IMR-90 (cell line): ENCODE data around the gene XPR1. TPM values are rescaled to one million over a fixed set of nuclear protein-coding genes. Genes with fewer than 3 reads are reported as not detected.

Experiments
- ATAC-seq: fragments of 200-7000 bp; cut with Tn5 transposase; 2 replicates; pipeline ENCODE4 v1.9.1; 2020; ENCODE audit warnings: low read depth, mild to moderate bottlenecking, moderate library complexity
- BruUV-seq: library from RNA; stranded (reverse); fragments of 400-500 nt; replicated peaks from 2 replicates; lab custom pipeline; 2021; lab: Mats Ljungman, UMichigan
- CTCF ChIA-PET: fragments of 300-600 bp; formaldehyde crosslinking; extraction: SDS; loops from one replicate; lab custom pipeline; 2021; ENCODE audit warnings: antibody characterized with exemption; lab: Yijun Ruan, JAX
- POLR2A ChIA-PET: fragments of 300-600 bp; sonication (Branson Sonifier 250); formaldehyde crosslinking; loops from one replicate; lab custom pipeline; 2022; ENCODE audit warnings: antibody characterized with exemption; ENCODE audit not compliant: unreplicated experiment; lab: Charles Lee
- DNase-seq: peaks from one replicate; pipeline ENCODE4 v3.0.0; 2013
- H2AFZ ChIP-seq: replicated peaks from 2 replicates; pipeline ENCODE3; 2013; ENCODE audit warnings: low read length, mild to moderate bottlenecking; ENCODE audit not compliant: poor library complexity
- H2AK5ac ChIP-seq: 2 replicates; pipeline ENCODE4 v1.6.1; 2013; ENCODE audit warnings: low read depth, low read length, inconsistent platforms
- H2AK9ac ChIP-seq: replicated peaks from 2 replicates; pipeline ENCODE3; 2013; ENCODE audit warnings: mild to moderate bottlenecking, low read depth, low read length, moderate library complexity; ENCODE audit not compliant: poor library complexity
- H2BK120ac ChIP-seq: 2 replicates; pipeline ENCODE4 v1.6.1; 2013; ENCODE audit warnings: low read depth, low read length, inconsistent platforms
- H2BK15ac ChIP-seq: 3 replicates; pipeline ENCODE4 v1.6.1; 2013; ENCODE audit warnings: low read depth, low read length, inconsistent platforms
- H2BK20ac ChIP-seq: 2 replicates; pipeline ENCODE4 v1.6.1; 2013; ENCODE audit warnings: low read depth, mild to moderate bottlenecking, inconsistent platforms, low read length, moderate library complexity
- H2BK5ac ChIP-seq: 2 replicates; pipeline ENCODE4 v1.6.1; 2013; ENCODE audit warnings: mild to moderate bottlenecking, low read depth, low read length, inconsistent platforms; ENCODE audit not compliant: poor library complexity, severe bottlenecking
- H3K14ac ChIP-seq: replicated peaks from 2 replicates; pipeline ENCODE4 v1.6.1; 2013; ENCODE audit warnings: low read depth, low read length, inconsistent platforms
- H3K18ac ChIP-seq: 2 replicates; pipeline ENCODE4 v1.6.1; 2013; ENCODE audit warnings: low read depth, low read length, control low read depth
- H3K23ac ChIP-seq: 2 replicates; pipeline ENCODE4 v1.6.1; 2013; ENCODE audit warnings: low read depth, low read length, inconsistent platforms
- H3K27ac ChIP-seq: 2 replicates; pipeline ENCODE4 v1.5.1; 2013; ENCODE audit warnings: mild to moderate bottlenecking, control low read depth, low read length; ENCODE audit not compliant: insufficient read depth
- H3K27me3 ChIP-seq: 2 replicates; pipeline ENCODE4 v1.6.1; 2013; ENCODE audit warnings: low read length; ENCODE audit not compliant: control insufficient read depth, insufficient read depth
- H3K36me3 ChIP-seq: 2 replicates; pipeline ENCODE4 v1.6.1; 2013; ENCODE audit warnings: low read length, mixed read lengths; ENCODE audit not compliant: control insufficient read depth, insufficient read depth
- H3K4ac ChIP-seq: 2 replicates; pipeline ENCODE4 v1.6.1; 2013; ENCODE audit warnings: low read depth, low read length, inconsistent platforms
- H3K4me1 ChIP-seq: 2 replicates; pipeline ENCODE4 v1.6.1; 2013; ENCODE audit warnings: low read length, mixed read lengths; ENCODE audit not compliant: control insufficient read depth, insufficient read depth
- H3K4me2 ChIP-seq: 2 replicates; pipeline ENCODE4 v1.6.1; 2013; ENCODE audit warnings: low read depth, mild to moderate bottlenecking, control low read depth, low read length, moderate library complexity
- H3K4me3 ChIP-seq: 2 replicates; pipeline ENCODE4 v1.5.1; 2013; ENCODE audit warnings: low read depth, mild to moderate bottlenecking, control low read depth, low read length, moderate library complexity; ENCODE audit not compliant: insufficient read depth
- H3K56ac ChIP-seq: 2 replicates; pipeline ENCODE4 v1.6.1; 2013; ENCODE audit warnings: low read length, inconsistent platforms; ENCODE audit not compliant: insufficient read depth; ENCODE audit errors: extremely low read depth
- H3K79me1 ChIP-seq, 2 experiments: 2 replicates each; pipeline ENCODE4 v1.6.1; 2013; ENCODE audit warnings: low read length in 2 of 2, inconsistent platforms in 1 of 2, low read depth in 1 of 2
- H3K9ac ChIP-seq: 2 replicates; pipeline ENCODE4 v1.6.1; 2013; ENCODE audit warnings: low read depth, low read length, control low read depth
- H3K9me1 ChIP-seq: 2 replicates; pipeline ENCODE4 v1.6.1; 2013; ENCODE audit warnings: low read length, inconsistent platforms; ENCODE audit not compliant: insufficient read depth
- H3K9me3 ChIP-seq: 2 replicates; pipeline ENCODE4 v1.6.1; 2013; ENCODE audit warnings: low read length; ENCODE audit not compliant: control insufficient read depth, insufficient read depth
- H4K20me1 ChIP-seq: 2 replicates; pipeline ENCODE4 v1.6.1; 2013; ENCODE audit warnings: low read length, inconsistent platforms; ENCODE audit not compliant: insufficient read depth
- H4K5ac ChIP-seq: 2 replicates; pipeline ENCODE4 v1.6.1; 2013; ENCODE audit warnings: mild to moderate bottlenecking, low read depth, low read length, control low read depth
- H4K8ac ChIP-seq, 2 experiments: 2 replicates each; pipeline ENCODE4 v1.6.1; 2013; ENCODE audit warnings: low read depth in 2 of 2, low read length in 2 of 2, control low read depth in 1 of 2, inconsistent platforms in 1 of 2
- H4K91ac ChIP-seq: 2 replicates; pipeline ENCODE4 v1.6.1; 2013; ENCODE audit warnings: low read depth, low read length, inconsistent platforms; ENCODE audit not compliant: insufficient read depth
- BHLHE40 ChIP-seq: fragments of 150-350 bp; IDR thresholded peaks from 2 replicates; pipeline ENCODE4 v1.6.1; 2016; ENCODE audit warnings: mild to moderate bottlenecking, low read depth, low read length
- CEBPB ChIP-seq: IDR thresholded peaks from 2 replicates; pipeline ENCODE4 v1.6.1; 2012; ENCODE audit warnings: low read depth, low read length, improper control_type of control experiment
- CTCF ChIP-seq: conservative IDR thresholded peaks from 2 replicates; pipeline ENCODE4 v1.5.1; 2012; ENCODE audit warnings: mild to moderate bottlenecking, low read depth, low read length, improper control_type of control experiment
- MAFK ChIP-seq: IDR thresholded peaks from 2 replicates; pipeline ENCODE4 v1.6.1; 2012; ENCODE audit warnings: low read depth, low read length, improper control_type of control experiment
- MXI1 ChIP-seq: IDR thresholded peaks from 2 replicates; pipeline ENCODE4 v1.6.1; 2012; ENCODE audit warnings: low read depth, mild to moderate bottlenecking, low read length, moderate library complexity, borderline replicate concordance
- POLR2A ChIP-seq: IDR thresholded peaks from 2 replicates; pipeline ENCODE4 v1.6.1; 2012; ENCODE audit warnings: mild to moderate bottlenecking, low read depth, low read length
- RAD21 ChIP-seq: IDR thresholded peaks from 2 replicates; pipeline ENCODE4 v1.6.1; 2012; ENCODE audit warnings: low read length, improper control_type of control experiment
- SMC3 ChIP-seq: fragments of 150-350 bp; IDR thresholded peaks from 2 replicates; pipeline ENCODE4 v1.6.1; 2016; ENCODE audit warnings: low read depth, mild to moderate bottlenecking, antibody characterized with exemption, low read length, moderate library complexity
- USF2 ChIP-seq: fragments of 150-350 bp; IDR thresholded peaks from 2 replicates; pipeline ENCODE4 v1.6.1; 2017; ENCODE audit warnings: mild to moderate bottlenecking, antibody characterized with exemption, low read length, low read depth
- WGBS, 2 experiments: methylation state at CpG; one replicate each; pipeline versions ENCODE4 v1.1.5 to v1.1.7; 2013; ENCODE audit warnings: missing lambda C conversion rate in 2 of 2; ENCODE audit not compliant: insufficient read length in 1 of 2; ENCODE audit errors: extremely low coverage in 2 of 2; 5-methylcytosine and 5-hydroxymethylcytosine counted together
- dilution Hi-C: fragments of 300-500 bp; cut with HindIII; formaldehyde crosslinking; loops from one replicate; pipeline ENCODE4 v1.14.3; 2018; ENCODE audit warnings: low sequenced_read_pairs; ENCODE audit not compliant: unreplicated experiment
- in situ Hi-C: fragments of 300-500 bp; cut with MboI; formaldehyde crosslinking; loops from 3 replicates; pipeline ENCODE4 v1.14.3; 2019; ENCODE audit warnings: low sequenced_read_pairs, inconsistent platforms, mixed read lengths
- intact Hi-C: fragments of 100-400 bp; cut with micrococcal nuclease; formaldehyde crosslinking; loops from 2 replicates; pipeline ENCODE4 v1.10.0; 2022
- polyA plus RNA-seq, 3 experiments: library from polyadenylated mRNA; depleted of rRNA; stranded (reverse); fragments of >200 nt; gene quantifications; 2 replicates each; pipeline ENCODE4 v1.2.3, GENCODE V29; 2012; ENCODE audit warnings: low replicate concordance in 1 of 3
- total RNA-seq: library from RNA; depleted of rRNA; stranded (reverse); fragments of >200 nt; gene quantifications from 2 replicates; pipeline ENCODE4 v1.2.3, GENCODE V29; 2012

XPR1 gene
- total and polyA plus RNA-seq, 2 of the 4 experiments (the other 2 are of a cell fraction): 11.8 to 25.1 TPM

GRCh38 chr1:180622658-180623508, 8.9 kb upstream of the XPR1 start:
- Histone ChIP-seq H3K56ac (no peak overlapping the region), H4K20me1 (no peaks in the 10 kb centered on the region), H3K23ac (no peak overlapping the region), H4K91ac (no peak overlapping the region), H4K8ac (no peak overlapping the region), H3K18ac (no peak overlapping the region), H2BK20ac (no peak overlapping the region), H2AK5ac (no peak overlapping the region), H3K27me3 (no peaks in the 10 kb centered on the region), H3K14ac (no peak overlapping the region), H3K4me3 (no peak overlapping the region), H3K9ac (no peak overlapping the region), H2AK9ac (no peak overlapping the region), H3K4me2 (no peak overlapping the region), H2BK120ac (no peak overlapping the region), H3K9me1 (0 out of 2 replicates have a peak, but pooled peaks cover 2% of the 10 kb centered on the region), H2AFZ (no peak overlapping the region), H2BK5ac (no peak overlapping the region), H4K5ac (no peak overlapping the region), H2BK15ac (no peak overlapping the region), H3K9me3 (no peaks in the 10 kb centered on the region), H3K4me1 (peaks cover 2% of the 10 kb centered on the region; the same call in 1 of the 2 replicates), H3K27ac (no peak overlapping the region), H3K36me3 (no peaks in the 10 kb centered on the region), H3K4ac (no peak overlapping the region), H3K79me1 (no peaks in the 10 kb centered on the region)
- ChIA-PET POLR2A (no interaction called here), CTCF (interaction anchor here (0.6 kb wide), 1 partner anchor 20 kb away, joined by 5 read pairs; no protein-coding TSS in a partner anchor)
- intact Hi-C loops: no loop called here
- DNase-seq (no peak), ATAC-seq (no peak)
- BruUV-seq: no TSS peak
- no CpG with 5 or more reads among the region's 10 CpGs for WGBS, 2 experiments
- TF ChIP-seq USF2 (no peak), BHLHE40 (no peak), POLR2A (no peak), MAFK (no peak), RAD21 (no peak), MXI1 (no peak), SMC3 (no peak), CTCF (no peak), CEBPB (no peak)
- in situ Hi-C loops: loop anchor here (10.0 kb wide), 1 partner anchor 232 kb away; no protein-coding TSS in a partner anchor
- dilution Hi-C loops: no loop called here
